HG03039 (cell line): ENCODE results near the gene PRTN3.

ENCODE experiments used
- ATAC-seq: cut with Tn5 transposase; IDR thresholded peaks from one replicate; pipeline ENCODE4 v1.9.1; 2021; ENCODE audit warnings: mild to moderate bottlenecking, moderate library complexity; ENCODE audit not compliant: unreplicated experiment

PRTN3 gene

GRCh38 chr19:861756-862580 lies 21.2 kb downstream of the PRTN3 start:
- no peak for ATAC-seq

GRCh38 chr19:862581-863314 lies 21.9 kb downstream of the PRTN3 start:
- ATAC-seq, result no peak

DNA sequence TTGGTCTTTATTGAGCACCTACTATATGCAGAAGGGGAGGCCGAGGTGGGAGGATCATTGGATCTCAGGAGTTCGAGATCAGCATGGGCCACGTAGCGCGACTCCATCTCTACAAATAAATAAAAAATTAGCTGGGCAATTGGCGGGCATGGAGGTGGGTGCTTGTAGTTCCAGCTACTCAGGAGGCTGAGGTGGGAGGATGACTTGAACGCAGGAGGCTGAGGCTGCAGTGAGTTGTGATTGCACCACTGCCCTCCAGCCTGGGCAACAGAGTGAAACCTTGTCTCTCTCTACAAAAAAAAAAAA lies 22.5 kb downstream of the PRTN3 start:
- ATAC-seq, result no peak

DNA sequence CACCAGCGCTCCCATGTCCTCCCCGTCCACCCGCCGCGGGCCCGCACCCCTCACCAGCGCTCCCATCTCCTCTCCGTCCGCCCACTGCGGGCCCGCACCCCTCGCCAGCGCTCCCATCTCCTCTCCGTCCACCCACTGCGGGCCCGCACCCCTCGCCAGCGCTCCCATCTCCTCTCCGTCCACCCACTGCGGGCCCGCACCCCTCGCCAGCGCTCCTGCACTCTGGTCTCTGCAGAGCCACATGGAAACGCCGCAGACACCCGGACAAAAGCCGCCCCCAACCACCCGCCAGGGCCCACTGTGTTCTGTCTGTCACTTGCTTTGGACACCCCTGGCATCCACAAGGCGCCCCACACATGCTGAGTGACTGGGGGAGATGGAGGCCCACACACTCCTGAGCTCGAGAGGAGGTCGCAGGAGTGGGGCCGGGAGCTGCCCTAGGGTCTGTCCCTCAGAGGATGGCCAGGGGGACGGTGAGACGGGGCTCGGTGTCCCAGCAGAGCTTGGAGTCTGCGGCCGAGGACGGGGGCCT lies 26.0 kb downstream of the PRTN3 start:
- no peak for ATAC-seq

- no peak for ATAC-seq
Measured at GRCh38 chr19:867301-867793, 26.5 kb downstream of the PRTN3 start.

- ATAC-seq, result no peak
Measured at GRCh38 chr19:867855-868457, 27.2 kb downstream of the PRTN3 start.

GRCh38 chr19:868458-869244 lies 27.9 kb downstream of the PRTN3 start:
- no peak for ATAC-seq

GRCh38 chr19:869245-870177 lies 28.7 kb downstream of the PRTN3 start:
- no peak for ATAC-seq

- ATAC-seq, result no peak
Measured at GRCh38 chr19:870314-870713, 29.5 kb downstream of the PRTN3 start.

DNA sequence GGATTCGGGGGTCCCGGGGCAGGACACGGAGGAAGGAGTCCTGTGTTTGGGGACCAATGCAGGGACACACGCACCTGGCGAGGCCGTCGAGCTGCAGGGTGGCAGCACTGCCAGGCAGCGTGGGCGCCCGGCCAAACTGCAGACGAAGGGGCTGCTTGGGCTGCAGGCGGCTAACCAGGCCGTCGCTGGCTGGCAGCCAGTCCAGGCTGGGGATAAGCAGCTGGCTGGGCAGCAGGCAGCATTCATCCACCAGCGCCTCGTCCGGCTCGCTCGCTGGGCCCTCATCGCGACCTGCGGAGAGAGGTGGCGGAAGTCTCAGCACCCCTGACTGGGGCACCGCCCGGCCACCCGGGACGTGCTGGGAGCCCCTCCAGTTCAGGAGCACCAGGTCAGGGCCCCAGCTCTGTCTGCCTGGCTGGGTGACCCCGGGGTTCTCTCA lies 30.2 kb downstream of the PRTN3 start:
- ATAC-seq, result no peak

DNA sequence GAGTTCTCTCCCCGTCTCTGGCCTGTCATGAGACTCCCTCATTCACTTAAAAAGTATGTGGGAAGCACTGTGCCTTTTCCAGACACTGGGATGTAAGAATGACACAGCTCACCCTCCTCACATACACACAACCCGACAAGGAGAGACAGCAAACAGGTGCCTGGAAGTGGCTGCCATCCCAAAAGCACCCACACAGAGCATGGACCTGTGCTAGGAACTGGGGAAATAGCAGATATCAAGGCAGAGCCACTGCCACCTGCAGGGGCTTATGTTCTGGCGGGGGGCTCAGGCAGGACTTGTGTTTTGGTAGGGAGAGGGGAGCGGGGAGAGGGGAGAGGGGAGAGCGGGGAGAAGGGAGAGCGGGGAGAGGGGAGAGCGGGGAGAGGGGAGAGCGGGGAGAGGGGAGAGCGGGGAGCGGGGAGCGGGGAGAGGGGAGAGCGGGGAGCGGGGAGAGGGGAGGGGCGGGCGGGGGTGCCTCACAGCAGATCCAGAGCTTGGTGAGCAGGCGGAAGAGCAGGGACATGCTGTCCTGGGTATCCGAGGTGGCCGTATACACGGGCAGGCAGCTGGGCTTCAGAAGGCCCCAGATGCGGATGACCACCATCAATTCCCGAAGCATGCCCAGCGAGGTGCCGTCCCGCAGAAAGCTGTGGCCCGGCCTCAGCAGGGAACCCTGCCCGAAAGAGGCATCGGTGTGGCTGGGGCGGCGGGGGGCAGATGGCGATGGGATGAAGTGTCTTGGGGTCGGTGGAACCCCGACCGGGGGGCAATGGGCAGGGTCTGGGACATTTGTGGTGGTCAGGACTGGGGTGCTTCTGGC lies 30.9 kb downstream of the PRTN3 start:
- no peak for ATAC-seq

DNA sequence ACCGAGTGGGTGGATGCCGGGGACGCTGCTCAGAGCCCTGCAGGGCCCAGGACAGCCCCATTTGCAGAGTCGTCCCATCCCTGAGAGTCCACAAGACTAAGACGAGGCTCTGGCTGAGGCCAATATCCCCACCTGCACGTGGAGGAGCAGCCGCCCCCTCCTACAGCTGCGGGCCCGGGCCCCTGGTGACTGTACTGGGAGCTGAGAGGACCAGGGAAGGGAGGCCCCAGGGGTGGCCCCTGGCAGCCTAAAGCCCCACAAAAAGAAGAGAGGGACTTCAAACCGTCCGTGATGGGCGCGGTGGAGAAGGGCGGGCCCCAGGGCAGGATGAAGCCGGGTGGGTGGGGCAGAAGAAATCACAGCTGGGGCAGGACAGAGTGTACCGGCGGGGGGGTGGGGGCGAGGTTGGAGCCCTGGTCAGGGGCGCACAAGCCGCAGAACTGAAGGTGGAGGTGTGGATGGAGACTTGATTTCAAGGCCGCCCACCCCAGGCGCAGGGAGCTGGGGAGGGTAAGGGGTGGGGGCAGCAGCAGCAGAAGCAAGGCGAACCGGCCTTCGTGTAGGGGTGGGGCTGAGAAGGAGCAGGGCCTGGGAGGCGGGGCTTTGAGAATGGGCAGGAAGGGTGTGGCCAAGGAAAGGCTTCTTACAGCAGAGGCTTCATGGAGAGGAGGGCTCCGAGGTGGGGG lies 31.6 kb downstream of the PRTN3 start:
- ATAC-seq, result no peak

DNA sequence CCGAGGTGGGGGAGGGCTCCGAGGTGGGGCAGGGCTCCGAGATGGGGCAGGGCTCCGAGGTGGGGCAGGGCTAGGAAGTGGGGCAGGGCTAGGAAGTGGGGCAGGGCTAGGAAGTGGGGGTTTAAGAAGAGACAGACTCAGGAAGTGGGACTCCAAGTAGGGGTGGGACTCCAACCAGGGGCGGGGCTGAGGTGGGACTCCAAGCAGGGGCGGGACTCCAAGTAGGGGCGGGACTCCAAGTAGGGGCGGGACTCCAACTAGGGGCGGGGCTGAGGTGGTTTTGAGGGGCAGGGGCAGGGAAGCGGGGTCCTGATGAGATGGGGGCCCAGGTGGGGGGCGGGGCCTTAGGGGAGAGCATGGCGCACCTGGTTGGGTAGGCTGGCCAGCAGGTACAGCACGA lies 32.3 kb downstream of the PRTN3 start:
- no peak for ATAC-seq

DNA sequence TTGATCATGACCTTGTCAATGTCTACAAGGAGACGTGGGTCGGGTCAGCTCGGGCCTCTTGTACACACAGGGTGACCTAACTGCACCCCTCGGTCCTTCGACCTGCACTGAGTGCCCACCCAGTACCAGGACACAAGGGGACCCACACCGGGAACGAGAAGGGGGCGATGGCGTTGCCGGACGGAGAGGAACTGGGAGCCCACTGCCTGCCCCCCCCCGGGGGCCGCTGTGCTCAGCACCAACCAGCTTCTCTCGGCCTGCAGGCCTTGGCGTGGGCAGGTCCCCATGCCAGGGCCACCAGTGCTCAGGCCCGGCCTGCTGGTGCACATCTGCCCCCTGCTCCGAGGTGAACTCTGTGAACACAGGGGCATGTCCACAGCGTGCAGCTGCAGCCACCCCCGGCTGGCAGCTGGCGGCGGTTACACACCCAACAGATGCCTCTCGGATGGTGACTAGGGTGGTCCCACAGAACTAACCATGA lies 32.8 kb downstream of the PRTN3 start:
- no peak for ATAC-seq

DNA sequence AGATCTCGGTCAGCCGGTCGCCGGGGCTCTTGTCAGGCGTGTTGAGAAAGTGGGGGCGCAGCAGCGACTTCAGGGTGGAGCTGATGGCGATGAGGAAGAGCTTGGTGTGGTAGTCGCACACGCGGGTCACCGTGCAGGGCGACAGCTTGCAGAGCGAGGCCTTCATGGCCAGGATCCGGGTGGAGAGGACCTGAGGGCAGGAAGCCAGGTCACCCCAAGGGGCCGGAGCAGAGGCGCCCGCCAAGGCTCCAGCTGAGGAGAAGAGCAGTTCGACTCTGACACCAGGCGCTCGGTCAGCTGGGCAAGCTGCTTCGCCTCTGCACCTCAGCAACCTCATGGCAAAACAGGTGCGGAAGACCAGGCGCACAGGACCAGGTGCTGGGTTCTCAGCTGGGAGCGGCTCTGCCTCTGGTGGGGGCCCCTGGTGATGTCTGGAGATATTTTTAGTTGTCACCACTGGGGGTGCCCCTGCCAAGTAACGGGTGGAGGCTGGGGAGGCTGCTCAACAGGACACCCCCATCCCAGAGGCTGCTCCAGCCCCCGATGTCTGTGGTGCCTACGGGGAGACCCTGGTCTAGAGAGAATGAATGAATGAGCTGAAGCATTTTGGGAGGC lies 34.6 kb downstream of the PRTN3 start:
- ATAC-seq, result no peak

DNA sequence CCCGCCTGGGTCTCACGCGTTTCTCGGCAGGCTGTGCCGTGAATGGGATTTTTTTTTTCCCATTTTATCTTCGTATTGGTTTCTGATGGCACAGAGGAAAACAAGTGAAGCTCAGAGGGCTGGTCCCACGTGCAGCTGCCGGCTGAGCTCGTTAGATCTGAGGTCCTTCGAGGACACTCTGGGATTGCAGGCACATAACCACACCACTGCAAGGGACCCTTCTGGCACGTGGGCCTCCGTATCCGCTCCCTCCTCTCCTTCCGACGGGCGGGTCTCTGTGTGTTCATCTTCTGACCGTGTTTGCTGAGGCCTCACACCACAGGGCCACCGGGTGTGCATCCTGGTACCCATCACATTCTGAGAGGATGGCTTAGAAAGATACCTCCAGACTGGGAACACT lies 35.3 kb downstream of the PRTN3 start:
- ATAC-seq, result no peak

DNA sequence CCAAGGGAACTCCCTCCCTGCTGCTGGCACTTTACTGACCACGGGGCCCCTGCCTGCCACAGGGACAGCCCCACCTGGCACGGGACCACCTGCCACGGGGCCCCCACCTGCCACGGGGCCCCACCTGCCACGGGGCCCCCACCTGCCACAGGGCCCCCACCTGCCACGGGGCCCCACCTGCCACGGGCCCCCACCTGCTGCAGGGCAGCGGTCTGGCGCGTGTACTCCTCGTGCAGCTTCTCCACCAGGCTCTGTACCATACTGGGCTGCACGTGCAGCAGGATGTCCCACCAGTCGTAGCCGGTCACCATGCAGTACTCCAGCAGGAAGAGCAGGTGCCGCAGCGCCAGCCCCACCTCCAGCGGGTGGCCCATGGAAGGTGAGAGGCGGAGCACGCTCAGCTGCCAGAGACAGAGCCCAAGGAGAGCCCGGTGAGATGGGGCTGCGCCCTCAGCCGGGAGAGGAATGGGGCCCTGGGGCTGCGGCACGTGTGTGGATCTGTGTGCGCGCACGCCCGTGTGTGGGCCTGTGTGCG lies 36.0 kb downstream of the PRTN3 start:
- ATAC-seq, result no peak
